ENCODE data around the gene SESN3. TPM values are rescaled to one million over a fixed set of nuclear protein-coding genes. Genes with fewer than 3 reads are reported as not detected.
A peak's percentile ranks its signal among the peaks of the same experiment; 100 is the strongest.
"Not testable (repeated sequence)": the region's sequence is repeated elsewhere in the genome, so short reads cannot be mapped to it uniquely, and the experiment has no call there.

SESN3 gene
- total RNA-seq, 1 experiment from 2014 or later = 43.8 TPM

DNA sequence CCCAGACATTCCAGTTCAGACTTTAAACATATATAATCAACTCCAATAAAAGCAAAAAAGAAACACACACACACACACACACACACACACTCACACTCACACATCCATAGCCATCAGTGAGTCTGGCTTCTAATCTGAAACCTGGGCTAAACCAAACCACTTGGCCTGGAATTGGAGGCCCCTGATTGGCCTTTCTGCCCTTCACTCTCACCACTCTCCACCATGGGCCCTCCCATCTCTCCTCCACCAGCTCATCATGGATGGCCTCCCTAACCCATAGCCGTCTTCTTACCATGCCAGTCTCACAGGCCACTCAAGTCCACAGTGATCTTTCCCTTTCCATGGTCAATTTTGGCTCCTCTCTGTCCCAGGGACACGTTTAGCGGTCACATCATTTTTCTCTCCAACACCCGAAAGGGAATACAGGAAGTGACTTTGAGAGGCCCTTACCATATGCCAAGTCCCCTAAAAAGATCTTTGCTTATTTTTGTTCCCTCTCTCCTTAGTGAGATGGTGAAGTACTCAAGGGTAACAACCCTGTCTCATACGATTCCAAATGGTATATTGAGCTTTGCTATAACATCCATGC is 74.8 kb downstream of the SESN3 start:
- no peak for DNase-seq (ENCODE audit: extremely low read depth, low read depth)

DNA sequence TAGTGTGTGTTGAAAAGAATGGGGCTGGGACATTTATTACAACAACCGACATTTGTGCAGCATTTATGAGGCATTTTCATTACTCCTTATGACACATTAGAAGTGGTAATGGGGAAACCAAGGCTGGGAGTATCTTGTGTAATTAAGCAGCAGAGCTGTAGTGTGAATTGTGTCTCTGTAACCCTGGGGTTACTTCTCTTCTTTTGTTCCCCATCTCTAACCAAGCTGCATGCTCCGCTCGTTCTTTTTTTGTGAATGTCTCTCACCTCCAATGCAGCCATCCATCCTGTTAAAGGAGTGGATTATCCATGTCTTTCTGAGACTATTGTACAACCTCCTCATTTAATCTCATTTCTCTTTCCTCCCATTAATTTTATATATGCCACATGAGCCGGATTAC is 75.6 kb downstream of the SESN3 start:
- no peak for DNase-seq (ENCODE audit: extremely low read depth, low read depth)

DNA sequence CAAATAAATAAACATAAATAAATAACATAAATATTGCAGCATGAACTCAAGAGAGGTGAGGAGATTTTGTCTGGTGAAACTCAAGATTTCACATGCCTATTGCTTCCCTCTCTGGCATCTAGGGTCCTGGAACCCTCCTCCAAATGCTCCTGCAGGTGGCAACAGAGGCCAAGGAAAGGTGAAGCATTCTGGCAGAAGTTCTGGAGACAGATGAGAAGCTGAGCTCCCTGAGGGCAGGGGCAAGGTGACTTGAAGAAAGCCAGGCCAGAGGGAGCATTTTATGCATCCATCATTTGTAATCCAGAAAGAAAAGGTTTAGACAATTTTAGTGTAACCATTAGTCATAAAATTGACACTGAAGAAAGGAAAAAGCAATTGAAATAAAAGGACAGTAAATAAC is 76.5 kb downstream of the SESN3 start:
- DNase-seq (ENCODE audit: extremely low read depth, low read depth) = peak; percentile 68

DNA sequence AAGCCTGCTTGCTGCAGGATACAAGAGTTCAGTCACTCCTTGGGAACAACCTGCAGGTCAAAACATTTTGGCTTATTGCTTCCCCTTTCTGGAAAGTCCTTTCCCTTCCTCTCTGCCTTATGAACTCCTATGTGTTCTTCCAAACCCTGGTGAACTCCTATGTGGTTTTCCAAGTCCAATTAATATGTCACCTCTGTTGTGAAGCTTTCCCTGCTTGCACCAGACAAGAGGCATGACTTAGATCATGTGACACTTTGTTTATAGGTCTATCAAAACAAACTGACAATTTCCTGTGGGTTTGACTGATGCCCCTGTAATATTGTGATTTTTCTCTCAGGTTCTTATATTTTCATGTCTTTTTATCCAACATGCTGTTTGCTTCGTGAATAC is 77.2 kb downstream of the SESN3 start:
- no peak for DNase-seq (ENCODE audit: extremely low read depth, low read depth)

DNA sequence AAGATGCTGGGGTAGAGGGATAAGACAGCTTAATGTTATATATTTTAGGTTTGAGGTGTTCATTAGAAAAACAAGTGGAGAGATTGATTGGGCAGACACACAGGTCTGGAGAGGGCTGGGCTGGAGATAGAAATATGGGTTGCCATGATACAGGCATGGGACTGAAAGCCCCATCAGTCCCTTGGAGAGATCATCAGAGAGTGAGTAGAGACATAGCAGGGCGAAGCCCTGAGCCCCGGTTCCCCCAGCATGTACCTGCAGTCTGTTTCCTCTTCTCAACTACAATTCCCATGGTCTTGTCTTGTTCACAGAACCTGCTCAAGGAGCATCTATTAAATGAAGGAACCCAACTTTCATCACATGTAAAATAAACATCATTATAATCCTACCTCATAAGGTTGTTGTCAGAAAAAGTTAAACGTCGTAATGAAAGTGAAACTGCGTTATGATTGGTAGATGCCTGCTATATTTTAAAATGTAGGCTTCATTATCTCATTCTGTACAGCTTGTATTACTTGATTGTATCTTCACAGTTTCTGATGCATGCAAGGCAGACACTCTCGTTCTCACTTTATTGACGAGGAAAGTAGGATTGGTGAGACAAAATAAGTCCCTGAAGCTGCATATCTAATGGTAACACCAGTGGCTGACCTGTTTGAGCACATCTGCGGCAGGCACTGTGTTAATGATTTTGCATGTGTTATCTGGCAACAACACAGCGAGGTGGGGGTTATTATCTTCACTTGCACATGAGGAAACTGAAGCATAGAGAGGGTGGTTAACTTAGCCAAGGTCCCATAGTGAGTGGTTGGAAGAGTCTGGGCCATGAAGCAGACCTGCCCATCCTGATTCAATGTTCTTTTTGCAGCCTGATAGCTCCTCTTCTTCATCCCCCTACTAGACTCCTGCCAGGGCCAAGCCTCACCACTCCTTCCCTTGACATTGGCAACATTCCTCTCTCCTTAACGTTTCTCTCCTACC is 77.8 kb downstream of the SESN3 start:
- no peak for DNase-seq (ENCODE audit: extremely low read depth, low read depth)

DNA sequence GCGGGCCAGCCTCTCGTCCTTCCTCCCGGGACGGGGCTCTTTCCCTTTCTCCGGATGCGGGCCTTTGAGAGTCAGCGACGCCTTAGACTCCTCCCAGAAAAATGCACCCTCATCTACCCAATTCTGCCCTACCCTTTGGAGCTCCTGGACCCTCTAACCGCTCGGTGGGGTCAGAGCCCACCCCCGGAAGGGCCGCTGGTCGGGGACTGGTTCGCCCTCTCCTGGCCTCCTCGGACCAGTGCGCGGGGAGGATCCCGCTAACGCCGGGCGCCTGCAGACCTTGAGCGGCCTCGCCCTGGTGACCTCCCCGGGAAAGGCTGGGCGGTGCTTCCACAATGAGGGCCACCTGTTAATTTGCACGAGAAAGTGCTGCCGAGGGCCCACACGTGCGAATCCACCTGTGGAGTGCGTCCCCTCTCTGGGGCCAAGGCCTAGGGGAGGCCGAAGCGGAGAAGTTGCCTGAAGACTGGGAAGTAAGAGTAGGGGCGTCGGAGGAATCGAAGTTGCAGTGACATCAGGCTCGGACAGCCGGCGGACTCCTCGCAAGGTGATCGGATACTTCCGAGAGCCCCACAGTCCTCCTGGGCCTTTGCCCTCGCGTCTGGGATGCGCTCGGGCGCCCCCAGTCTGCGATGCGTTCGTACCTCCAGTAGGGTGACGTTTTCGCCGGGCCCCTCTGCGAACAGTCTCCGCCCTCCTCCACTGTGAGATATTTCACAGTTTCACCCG is 79.9 kb downstream of the SESN3 start:
- peak; percentile 88 for DNase-seq (ENCODE audit: extremely low read depth, low read depth)

DNA sequence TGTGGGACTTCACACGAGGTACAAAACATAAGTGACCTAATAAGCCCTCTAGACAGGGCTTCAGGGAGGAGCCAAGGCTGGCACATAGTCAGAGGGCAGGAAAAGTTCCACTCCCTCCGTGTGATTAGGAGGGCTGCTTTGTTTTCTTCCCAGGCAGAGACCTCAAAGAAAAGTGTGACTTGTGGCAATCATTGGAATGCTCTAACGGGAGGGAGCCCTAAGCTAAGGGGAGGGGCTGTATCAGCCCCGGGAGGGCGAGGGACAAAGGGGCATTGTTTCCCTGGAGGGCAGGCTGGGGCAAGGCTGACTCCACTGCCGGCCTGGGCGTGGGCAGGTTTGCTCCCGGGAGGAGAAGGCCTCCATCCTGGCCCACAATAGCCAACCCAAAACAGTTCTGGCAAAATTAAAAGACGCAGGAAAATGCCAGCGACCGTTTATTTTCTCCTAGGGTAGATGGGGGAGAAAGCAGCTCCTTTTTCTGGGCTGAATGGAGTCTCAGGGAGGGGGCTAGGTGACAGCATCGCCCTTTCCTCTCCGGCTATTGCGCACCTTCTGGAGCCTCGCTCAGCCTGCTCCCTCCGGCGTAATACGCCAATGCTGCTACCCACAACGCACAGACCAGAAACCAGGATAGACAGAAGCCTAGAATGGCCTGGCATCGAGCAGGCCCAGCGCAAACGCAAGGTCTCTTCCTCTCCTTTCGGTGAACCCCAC is 81.2 kb downstream of the SESN3 start:
- DNase-seq (ENCODE audit: extremely low read depth, low read depth) = peak; percentile 51

DNA sequence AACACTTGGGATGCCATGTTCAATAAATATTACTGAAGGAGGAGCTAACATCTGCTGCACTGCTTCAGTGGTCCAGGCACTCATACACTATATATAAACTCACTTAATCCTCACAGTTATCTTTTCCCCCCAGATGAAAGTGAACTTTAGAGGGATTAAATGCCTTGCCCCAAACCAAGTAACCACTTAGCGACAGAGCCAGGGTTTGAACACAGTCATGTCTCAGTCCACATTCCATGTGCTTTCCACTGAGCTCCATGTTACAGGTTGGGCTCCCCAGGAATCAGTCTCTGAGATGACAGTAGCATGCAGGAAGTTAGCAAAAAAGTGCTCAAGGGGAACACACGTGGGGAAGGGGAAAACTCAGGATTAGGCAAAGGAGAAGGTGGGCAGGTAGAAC is 82.1 kb downstream of the SESN3 start:
- DNase-seq (ENCODE audit: extremely low read depth, low read depth) = no peak

DNA sequence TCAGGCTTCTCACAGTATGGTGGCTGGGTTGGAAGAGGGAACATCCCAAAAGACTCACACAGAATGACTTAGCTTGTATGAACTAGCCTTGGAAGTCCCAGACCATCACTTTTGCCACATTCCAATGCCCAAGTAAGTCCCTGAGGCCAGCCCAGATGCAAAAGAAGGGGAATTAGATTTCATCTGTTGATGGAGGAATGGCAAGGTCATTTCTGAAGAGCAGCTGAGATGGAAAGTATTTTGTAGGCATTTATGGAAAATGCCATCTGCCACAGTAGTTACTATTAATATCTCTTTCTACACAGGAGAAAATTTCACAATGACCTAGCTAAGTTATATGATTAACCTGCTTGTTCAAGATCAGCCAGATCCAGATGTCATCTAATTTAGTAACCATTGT is 82.6 kb downstream of the SESN3 start:
- DNase-seq (ENCODE audit: extremely low read depth, low read depth) = no peak

DNA sequence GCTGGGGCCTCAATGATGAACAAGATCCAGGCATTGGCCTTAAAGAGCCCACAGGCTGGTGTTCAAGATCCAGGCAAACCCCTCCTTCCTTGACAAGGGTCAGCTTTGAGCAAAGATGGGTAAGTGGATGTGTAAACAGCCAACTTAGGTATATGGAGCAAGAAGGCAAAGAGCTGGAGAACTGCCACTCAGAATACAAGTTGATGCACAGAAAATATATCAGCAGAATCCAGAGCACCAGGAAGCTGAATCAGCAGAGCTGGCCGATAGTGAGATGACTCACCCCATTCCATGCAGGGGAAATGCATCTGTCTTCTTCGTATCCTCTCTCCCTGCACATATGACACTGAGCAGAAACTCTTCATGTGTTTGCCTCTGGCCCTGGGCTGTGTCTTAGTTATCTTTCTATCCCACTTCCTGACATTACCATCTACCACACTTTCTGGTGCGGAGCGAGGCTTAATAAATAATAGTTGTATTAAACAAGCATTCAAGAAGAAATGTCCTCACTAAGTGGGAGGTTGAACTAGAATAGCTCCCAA is 83.6 kb downstream of the SESN3 start:
- DNase-seq (ENCODE audit: extremely low read depth, low read depth) = peak; percentile 30

DNA sequence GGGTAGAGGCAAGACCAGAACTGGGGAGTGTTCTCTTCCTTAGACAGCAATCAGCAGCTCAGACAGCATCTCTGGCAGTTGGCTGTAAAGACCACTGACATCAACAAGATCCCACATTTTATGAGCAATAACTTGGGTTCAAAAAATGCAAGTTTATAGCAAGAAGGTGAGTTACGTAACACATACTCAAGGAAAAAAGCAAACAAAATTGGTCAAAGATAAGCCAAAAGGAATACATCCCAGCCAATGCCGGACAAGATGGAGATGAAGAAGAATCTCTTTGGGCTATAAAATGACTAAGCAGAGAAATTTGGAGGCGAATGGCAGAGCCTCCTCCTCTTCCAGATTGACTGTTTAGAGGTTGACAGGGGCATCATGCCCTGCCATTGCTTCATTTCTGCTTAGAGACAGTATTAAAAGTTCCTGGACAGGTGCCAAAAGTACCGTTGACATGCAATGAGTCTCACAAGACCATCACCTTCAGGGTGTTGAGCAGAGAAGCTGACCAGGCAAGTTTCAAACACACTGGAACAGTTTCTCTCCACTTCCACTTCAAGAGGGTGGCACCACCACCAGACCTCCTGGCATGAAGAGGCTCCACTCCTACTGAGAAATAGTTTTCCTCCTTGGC is 85.5 kb downstream of the SESN3 start:
- no peak for DNase-seq (ENCODE audit: extremely low read depth, low read depth)

DNA sequence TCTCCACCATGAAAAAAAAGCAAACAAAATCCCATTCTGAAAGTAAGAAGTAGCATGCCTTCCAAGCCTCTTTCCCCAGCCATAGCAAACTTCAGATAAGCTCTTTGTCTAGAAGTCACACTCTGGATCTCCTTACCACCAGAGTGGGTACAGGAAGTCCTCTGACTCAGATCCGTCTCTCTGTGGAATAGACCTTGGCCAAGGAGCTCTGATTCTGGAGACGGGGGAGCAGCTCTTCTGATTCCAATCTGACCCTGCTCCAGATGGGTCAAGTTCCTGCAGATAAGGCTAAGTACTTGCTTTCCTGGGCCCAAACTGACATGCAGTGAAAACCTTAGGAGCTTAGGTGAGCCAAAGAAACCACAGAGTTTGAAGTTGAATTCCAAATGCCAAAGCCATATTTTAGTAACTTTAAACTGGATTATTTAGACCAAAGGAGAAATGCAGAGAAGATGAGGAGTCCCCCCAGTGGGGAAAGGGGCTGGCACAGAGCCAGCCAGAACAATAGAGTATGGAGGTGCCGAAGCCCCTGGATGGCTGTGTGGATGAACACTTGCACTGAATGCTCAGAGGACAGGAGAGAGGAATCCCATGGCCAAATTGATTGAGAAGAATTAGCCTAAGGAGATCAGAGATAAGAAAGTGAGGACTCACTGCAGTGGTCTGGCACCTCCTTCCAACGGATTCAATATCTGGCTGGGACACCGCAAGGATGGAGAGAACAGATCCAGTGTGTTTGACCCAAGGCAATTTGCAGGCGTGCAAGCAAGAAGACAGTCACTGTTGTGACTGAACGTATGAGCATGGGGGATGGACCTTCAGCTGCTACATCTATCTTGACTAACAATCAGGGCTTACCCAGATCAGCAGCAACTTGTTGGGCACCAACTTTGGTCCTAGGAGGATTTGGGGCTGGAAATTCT is 86.4 kb downstream of the SESN3 start:
- DNase-seq (ENCODE audit: extremely low read depth, low read depth) = no peak

DNA sequence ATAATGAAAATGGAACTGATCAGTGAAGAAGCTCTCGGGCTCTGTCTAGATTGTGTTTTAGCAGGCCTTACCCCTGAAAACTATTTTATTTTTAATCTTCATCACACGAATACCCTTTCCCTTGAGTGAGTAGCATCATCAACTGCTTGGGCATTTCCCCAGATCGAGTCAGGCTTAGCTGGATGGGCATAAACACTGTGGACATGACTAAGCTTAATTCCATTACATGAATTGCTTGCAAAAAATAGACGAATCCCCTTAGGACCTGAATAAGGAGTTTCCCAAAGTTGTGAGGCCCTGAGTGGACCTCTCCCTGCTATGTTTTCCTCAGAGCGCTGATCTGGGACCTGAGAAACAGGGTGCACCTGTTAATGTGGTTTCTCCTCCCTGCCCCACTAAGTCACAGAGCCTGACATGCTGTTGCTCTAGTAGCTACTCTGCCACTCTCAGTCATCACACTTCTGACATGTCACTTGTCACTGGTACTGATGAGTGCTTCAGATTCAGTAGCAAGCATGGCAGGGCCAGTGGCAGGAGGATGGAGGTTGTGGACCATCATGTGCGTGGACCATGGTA is 87.8 kb downstream of the SESN3 start:
- DNase-seq (ENCODE audit: extremely low read depth, low read depth) = no peak

DNA sequence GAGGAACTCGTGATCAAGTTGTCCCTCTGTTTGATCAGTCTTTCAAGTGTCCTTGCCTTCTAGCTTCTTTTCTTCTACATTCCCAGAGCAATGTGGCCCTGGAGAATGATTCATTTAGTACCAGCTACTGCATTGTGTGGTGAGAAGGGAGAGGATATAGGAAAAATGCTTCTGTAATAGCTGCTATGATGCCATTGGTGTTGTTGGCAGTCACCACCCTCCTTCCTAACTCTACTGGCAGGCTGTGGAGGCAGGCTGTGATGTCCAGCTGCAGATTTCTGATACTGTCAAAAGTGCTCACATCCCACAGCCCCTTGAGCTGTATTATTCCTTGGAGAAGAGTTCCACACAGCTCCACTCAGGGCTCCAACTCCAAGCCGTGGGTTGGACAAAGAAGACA is 88.6 kb downstream of the SESN3 start:
- DNase-seq (ENCODE audit: extremely low read depth, low read depth) = no peak

DNA sequence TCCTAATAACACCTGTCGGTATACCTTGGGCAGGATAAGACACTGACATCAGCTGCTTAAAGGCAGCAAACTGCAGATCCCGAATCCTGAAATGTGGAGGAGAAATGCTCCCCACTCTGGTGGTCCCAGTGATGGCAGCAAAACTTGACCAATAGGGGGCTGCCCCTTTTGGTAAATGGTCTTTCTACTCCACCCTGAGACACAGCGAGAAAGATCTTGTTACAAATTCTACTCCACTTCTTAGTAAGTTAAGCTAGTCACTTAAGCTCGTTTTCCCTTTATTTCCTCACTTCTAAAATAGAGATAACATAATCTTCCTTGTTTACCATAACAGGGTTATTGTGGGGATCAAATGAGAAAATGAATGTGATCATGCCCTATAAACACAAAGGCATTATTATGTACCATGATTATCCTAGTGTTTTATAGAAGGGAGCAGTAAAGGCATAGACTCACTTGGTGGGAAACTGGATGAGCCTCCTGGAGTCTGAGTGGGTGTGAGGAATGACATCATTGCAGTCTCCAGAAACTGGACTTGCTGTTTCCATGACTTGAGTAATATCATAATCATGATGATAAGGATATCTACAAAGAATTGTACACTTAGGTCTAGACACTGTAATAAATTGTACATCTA is 90.5 kb downstream of the SESN3 start:
- DNase-seq (ENCODE audit: extremely low read depth, low read depth) = no peak

DNA sequence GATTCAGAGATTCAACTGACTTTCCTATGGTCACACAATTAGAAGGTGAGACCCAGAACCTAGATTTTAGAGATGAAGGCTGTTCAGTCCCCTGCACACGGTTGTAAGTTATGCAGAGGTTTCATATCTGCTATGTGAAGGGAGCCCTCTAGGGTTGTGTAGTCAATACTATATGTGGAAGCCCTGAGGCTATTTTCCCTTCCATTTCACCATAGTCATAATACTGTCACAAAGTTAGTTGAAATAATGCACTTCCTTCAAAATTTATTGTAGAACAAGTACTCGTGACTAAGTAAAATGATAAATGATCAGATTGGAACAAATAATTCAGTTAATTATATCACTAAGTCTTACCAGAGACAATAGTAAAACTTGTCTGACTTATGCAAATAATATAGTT is 92.6 kb downstream of the SESN3 start:
- DNase-seq (ENCODE audit: extremely low read depth, low read depth) = no peak

DNA sequence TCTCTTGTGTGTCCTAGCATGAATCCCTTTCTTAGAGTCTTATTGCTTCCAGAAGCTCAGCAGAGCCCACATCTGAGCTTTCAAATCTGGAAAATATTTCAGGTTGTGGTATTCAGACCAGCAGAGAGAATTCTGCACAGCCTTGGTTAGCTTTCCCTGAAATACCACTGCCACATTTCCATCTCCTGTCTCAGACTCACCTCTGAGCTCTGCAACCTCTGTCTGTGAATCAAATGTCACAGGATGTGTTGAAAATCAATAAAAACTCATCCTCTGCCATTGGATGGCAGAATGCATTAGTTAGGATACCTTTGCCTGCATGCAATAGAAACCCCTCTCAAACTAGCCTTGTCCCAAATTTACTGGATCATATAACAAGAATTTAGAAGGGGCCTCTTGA is 93.7 kb downstream of the SESN3 start:
- DNase-seq (ENCODE audit: extremely low read depth, low read depth) = no peak

DNA sequence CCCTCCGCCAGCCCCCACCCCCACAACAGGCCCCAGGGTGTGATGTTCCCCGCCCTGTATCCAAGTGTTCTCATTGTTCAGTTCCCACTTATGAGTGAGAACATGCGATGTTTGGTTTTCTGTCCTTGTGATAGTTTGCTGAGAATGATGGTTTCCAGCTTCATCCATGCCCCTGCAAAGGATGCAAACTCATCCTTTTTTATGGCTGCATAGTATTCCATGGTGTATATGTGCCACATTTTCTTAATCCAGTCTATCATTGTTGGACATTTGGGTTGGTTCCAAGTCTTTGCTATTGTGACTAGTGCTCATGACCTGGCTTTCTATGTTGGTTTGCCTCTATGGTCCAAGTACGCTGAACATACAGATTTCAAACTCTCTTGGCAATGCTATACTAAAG is 94.3 kb downstream of the SESN3 start:
- DNase-seq (ENCODE audit: extremely low read depth, low read depth) = not testable (repeated sequence)
